ENCODE results near the gene GALNT2.

The GALNT2 gene

GRCh38 chr1:230066466-230067404 is at the start of gene GALNT2:
Gene GALNT2 (plus strand): TSS chr1:230067238. CDS start chr1:230067281, 43 bp downstream.
- peak within 1 kb of the TSS; percentile 80 for H3K27ac ChIP-seq (ENCODE audit: low read length)
- no peaks in the 10 kb centered on the region for H3K9me3 ChIP-seq (ENCODE audit: control insufficient read depth in 2 of 2, low read length in 2 of 2)
- H3K36me3 ChIP-seq (ENCODE audit: control insufficient read depth in 2 of 2, insufficient read depth in 2 of 2, low read length in 2 of 2), result no peaks in the 10 kb centered on the region
- H3K4me3 ChIP-seq (ENCODE audit: low read length in 2 of 2), result peak within 1 kb of the TSS; percentile 88 to 94
- H3K9ac ChIP-seq (ENCODE audit: low read length in 2 of 2), result peak within 1 kb of the TSS; percentile 82 to 89
- peaks cover 42% of the 10 kb centered on the region for H3K4me1 ChIP-seq (ENCODE audit: control insufficient read depth, insufficient read depth, low read length)
- no peaks in the 10 kb centered on the region for H3K27me3 ChIP-seq (ENCODE audit: control insufficient read depth in 1 of 2, insufficient read depth in 2 of 2, low read length in 2 of 2)

DNA sequence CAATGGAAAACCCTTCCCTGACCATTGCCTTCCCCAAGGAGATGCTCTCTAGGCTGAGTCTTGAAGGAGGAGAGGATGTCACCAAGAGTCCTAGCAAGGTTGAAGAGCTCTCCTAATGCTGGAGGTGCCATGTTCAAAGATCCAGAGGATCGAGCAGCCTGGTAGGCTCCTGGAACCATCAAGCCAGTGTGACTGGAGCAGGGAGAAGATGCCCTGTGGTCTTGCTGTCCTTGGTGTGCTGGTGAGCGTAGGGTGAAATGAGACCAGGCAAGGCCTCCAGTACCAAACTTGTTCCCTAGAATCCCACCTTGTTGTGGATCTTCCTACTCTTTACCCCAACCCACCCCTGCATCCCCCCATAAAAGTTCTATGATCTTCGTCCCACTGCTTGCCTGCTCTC is 46.6 kb upstream of the GALNT2 start:
- Histone ChIP-seq H3K27ac (ENCODE audit: low read length) (no peak overlapping the region), H3K4me1 (ENCODE audit: control insufficient read depth, insufficient read depth, low read length) (no peaks in the 10 kb centered on the region), H3K9ac (ENCODE audit: low read length in 2 of 2) (no peak overlapping the region), H3K4me3 (ENCODE audit: low read length in 2 of 2) (no peak overlapping the region), H3K9me3 (ENCODE audit: control insufficient read depth in 2 of 2, low read length in 2 of 2) (no peaks in the 10 kb centered on the region), H3K36me3 (ENCODE audit: control insufficient read depth in 2 of 2, insufficient read depth in 2 of 2, low read length in 2 of 2) (no peaks in the 10 kb centered on the region), H3K27me3 (ENCODE audit: control insufficient read depth in 1 of 2, insufficient read depth in 2 of 2, low read length in 2 of 2) (no peaks in the 10 kb centered on the region)

DNA sequence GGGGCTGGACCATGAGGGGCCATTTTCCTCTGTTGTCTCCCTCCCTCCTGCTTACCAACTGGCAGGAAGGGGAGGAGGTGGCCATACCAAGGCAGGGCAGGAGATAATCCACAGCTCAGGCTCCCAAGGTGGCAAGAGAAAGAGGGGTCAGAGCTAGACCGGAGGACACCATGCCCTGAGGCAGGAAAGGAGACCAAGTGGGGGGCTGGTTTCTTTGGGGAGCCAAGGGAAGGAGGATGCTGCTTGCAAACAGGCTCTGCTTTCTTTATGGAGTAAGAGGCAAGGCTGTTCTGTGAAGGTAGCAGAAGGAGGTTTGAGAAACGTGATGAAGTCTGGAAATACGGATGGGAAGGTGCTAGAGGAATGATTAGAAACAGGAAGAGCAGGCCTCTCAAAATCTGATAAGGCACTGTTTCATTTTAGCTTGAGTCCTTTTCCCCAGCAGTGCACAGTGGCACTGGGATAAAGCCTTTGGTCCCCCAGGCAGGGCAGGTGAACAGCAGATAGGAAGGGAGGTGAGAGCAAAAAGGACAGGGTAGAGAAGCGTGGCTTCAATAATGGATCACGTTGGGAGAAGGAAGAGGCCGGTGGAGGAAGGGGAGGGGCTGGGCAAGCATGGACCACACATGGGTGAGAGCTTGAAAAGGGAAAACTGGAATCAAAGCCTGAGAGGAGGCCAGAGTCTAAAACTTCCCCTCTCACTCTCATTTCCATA is 44.2 kb upstream of the GALNT2 start:
- Histone ChIP-seq H3K27ac (ENCODE audit: low read length) (no peak overlapping the region), H3K9me3 (ENCODE audit: control insufficient read depth in 2 of 2, low read length in 2 of 2) (peaks cover 6% of the 10 kb centered on the region in 2 donors), H3K27me3 (ENCODE audit: control insufficient read depth in 1 of 2, insufficient read depth in 2 of 2, low read length in 2 of 2) (no peaks in the 10 kb centered on the region), H3K36me3 (ENCODE audit: control insufficient read depth in 2 of 2, insufficient read depth in 2 of 2, low read length in 2 of 2) (no peaks in the 10 kb centered on the region), H3K4me1 (ENCODE audit: control insufficient read depth, insufficient read depth, low read length) (no peaks in the 10 kb centered on the region), H3K9ac (ENCODE audit: low read length in 2 of 2) (no peak overlapping the region), H3K4me3 (ENCODE audit: low read length in 2 of 2) (no peak overlapping the region)

GRCh38 chr1:230025686-230026085 is 41.4 kb upstream of the GALNT2 start:
- Histone ChIP-seq H3K9me3 (ENCODE audit: control insufficient read depth in 2 of 2, low read length in 2 of 2) (peaks cover 6% of the 10 kb centered on the region in 2 donors), H3K4me3 (ENCODE audit: low read length in 2 of 2) (no peak overlapping the region), H3K27ac (ENCODE audit: low read length) (no peak overlapping the region), H3K9ac (ENCODE audit: low read length in 2 of 2) (no peak overlapping the region), H3K36me3 (ENCODE audit: control insufficient read depth in 2 of 2, insufficient read depth in 2 of 2, low read length in 2 of 2) (no peaks in the 10 kb centered on the region), H3K27me3 (ENCODE audit: control insufficient read depth in 1 of 2, insufficient read depth in 2 of 2, low read length in 2 of 2) (no peaks in the 10 kb centered on the region), H3K4me1 (ENCODE audit: control insufficient read depth, insufficient read depth, low read length) (no peaks in the 10 kb centered on the region)

GRCh38 chr1:230026139-230026538 is 40.9 kb upstream of the GALNT2 start:
- H3K9ac ChIP-seq (ENCODE audit: low read length in 2 of 2), result no peak overlapping the region
- peaks cover 6% of the 10 kb centered on the region in 2 donors for H3K9me3 ChIP-seq (ENCODE audit: control insufficient read depth in 2 of 2, low read length in 2 of 2)
- H3K27ac ChIP-seq (ENCODE audit: low read length), result no peak overlapping the region
- no peaks in the 10 kb centered on the region for H3K27me3 ChIP-seq (ENCODE audit: control insufficient read depth in 1 of 2, insufficient read depth in 2 of 2, low read length in 2 of 2)
- H3K36me3 ChIP-seq (ENCODE audit: control insufficient read depth in 2 of 2, insufficient read depth in 2 of 2, low read length in 2 of 2), result no peaks in the 10 kb centered on the region
- no peaks in the 10 kb centered on the region for H3K4me1 ChIP-seq (ENCODE audit: control insufficient read depth, insufficient read depth, low read length)
- no peak overlapping the region for H3K4me3 ChIP-seq (ENCODE audit: low read length in 2 of 2)

DNA sequence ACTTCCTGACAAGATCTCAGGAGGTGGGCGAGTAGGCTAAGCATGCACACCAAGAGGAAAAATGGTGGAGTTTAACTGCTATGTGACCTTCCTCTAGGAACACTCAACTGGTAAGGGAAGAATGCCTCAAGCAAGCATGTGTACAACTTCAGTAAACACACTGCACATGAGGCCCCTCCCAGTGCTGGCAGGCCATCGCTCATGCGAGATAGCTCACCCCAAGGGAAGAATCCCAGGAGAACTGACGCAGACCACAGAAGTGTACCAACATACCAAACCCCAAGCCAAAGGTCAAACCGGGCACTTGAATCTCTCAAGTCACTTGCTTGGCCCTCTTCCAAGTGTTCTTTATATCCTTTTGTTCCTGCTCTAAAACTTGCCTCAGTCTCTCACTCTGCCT is 40.5 kb upstream of the GALNT2 start:
- no peaks in the 10 kb centered on the region for H3K36me3 ChIP-seq (ENCODE audit: control insufficient read depth in 2 of 2, insufficient read depth in 2 of 2, low read length in 2 of 2)
- no peak overlapping the region for H3K9ac ChIP-seq (ENCODE audit: low read length in 2 of 2)
- no peaks in the 10 kb centered on the region for H3K27me3 ChIP-seq (ENCODE audit: control insufficient read depth in 1 of 2, insufficient read depth in 2 of 2, low read length in 2 of 2)
- no peaks in the 10 kb centered on the region for H3K4me1 ChIP-seq (ENCODE audit: control insufficient read depth, insufficient read depth, low read length)
- H3K4me3 ChIP-seq (ENCODE audit: low read length in 2 of 2), result no peak overlapping the region
- no peak overlapping the region for H3K27ac ChIP-seq (ENCODE audit: low read length)
- H3K9me3 ChIP-seq (ENCODE audit: control insufficient read depth in 2 of 2, low read length in 2 of 2), result peaks cover 6% of the 10 kb centered on the region in 2 donors

GRCh38 chr1:230028602-230029223 is 38.3 kb upstream of the GALNT2 start:
- Histone ChIP-seq H3K4me3 (ENCODE audit: low read length in 2 of 2) (no peak overlapping the region), H3K27ac (ENCODE audit: low read length) (no peak overlapping the region), H3K27me3 (ENCODE audit: control insufficient read depth in 1 of 2, insufficient read depth in 2 of 2, low read length in 2 of 2) (no peaks in the 10 kb centered on the region), H3K4me1 (ENCODE audit: control insufficient read depth, insufficient read depth, low read length) (no peaks in the 10 kb centered on the region), H3K36me3 (ENCODE audit: control insufficient read depth in 2 of 2, insufficient read depth in 2 of 2, low read length in 2 of 2) (no peaks in the 10 kb centered on the region), H3K9ac (ENCODE audit: low read length in 2 of 2) (no peak overlapping the region), H3K9me3 (ENCODE audit: control insufficient read depth in 2 of 2, low read length in 2 of 2) (peaks cover 6% of the 10 kb centered on the region in 2 donors)

DNA sequence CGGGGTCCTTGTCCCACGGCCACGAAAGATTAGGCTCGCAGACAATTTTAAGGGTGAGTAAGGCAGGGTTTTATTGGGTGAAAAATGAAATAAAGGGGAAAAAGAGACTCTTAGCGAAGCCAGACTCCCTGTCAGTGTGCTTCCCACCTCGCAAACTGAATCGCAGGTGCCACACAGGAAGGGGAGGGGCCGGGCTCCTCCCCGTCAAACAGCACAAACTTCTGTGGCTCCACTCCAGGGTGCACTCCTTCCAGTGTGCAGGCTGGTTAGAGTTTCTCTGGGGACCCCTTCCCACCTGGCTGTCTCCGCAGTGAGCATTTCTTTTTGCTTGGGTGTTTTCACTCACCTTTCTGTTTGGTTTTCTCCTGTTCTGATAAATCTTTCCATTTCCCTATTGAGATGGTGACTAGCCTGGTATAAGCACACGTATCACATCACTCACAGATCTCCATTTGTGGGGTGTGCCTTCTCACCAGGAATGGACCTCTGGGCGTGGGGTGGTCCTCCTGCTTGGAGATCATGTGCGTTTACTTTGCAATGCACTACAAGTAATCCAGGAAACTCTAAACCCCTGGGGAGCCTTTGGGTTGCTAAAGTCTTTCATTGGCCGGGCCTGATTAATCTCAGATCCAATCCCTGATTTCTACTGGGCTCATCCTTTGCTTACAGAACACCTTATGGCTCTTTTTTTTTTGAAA is 37.6 kb upstream of the GALNT2 start:
- Histone ChIP-seq H3K36me3 (ENCODE audit: control insufficient read depth in 2 of 2, insufficient read depth in 2 of 2, low read length in 2 of 2) (no peaks in the 10 kb centered on the region), H3K27ac (ENCODE audit: low read length) (no peak overlapping the region), H3K4me3 (ENCODE audit: low read length in 2 of 2) (no peak overlapping the region)

DNA sequence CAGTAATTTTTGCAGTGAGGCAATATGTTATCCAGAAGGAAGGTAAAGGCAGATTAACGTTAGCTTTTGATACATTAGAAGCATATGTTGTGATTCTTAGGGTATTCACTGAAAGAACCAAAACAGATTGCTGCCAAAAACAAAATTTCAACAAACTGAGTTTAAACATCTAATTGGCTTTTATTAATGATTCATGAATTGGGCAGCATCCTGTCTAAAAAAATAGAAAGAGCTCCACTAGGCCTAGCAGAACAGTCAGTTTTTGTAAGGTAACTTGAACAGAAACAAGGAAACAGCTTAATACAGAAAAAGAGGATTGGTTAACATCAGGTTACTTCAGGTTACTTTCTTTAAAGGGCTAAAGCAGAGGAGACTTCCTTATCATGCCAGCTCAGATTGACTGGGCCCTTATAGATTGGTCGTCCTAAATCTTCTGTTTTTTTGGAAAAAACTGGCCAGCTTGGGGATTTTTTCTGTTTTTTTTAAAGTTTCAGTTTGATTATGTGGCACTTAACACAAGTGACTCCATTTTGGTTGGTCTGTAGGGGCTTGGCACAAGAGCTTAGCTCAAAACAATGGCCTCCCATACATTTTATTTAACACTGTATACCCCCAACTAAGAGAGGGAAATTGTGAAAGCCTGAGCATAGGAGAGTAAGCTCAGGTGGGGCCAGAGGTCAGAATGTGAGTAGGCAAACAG is 36.8 kb upstream of the GALNT2 start:
- no peaks in the 10 kb centered on the region for H3K36me3 ChIP-seq (ENCODE audit: control insufficient read depth in 2 of 2, insufficient read depth in 2 of 2, low read length in 2 of 2)
- peaks cover 6% of the 10 kb centered on the region in 2 donors for H3K9me3 ChIP-seq (ENCODE audit: control insufficient read depth in 2 of 2, low read length in 2 of 2)
- no peaks in the 10 kb centered on the region for H3K4me1 ChIP-seq (ENCODE audit: control insufficient read depth, insufficient read depth, low read length)
- no peak overlapping the region for H3K9ac ChIP-seq (ENCODE audit: low read length in 2 of 2)
- no peak overlapping the region for H3K27ac ChIP-seq (ENCODE audit: low read length)
- no peak overlapping the region for H3K4me3 ChIP-seq (ENCODE audit: low read length in 2 of 2)
- no peaks in the 10 kb centered on the region for H3K27me3 ChIP-seq (ENCODE audit: control insufficient read depth in 1 of 2, insufficient read depth in 2 of 2, low read length in 2 of 2)

More for the DNA sequence above, 37.6 kb upstream of the GALNT2 start:
- Histone ChIP-seq H3K4me1 (ENCODE audit: control insufficient read depth, insufficient read depth, low read length) (no peaks in the 10 kb centered on the region), H3K27me3 (ENCODE audit: control insufficient read depth in 1 of 2, insufficient read depth in 2 of 2, low read length in 2 of 2) (no peaks in the 10 kb centered on the region), H3K9ac (ENCODE audit: low read length in 2 of 2) (no peak overlapping the region), H3K9me3 (ENCODE audit: control insufficient read depth in 2 of 2, low read length in 2 of 2) (peaks cover 6% of the 10 kb centered on the region in 2 donors)

GRCh38 chr1:230031131-230031530 is 35.9 kb upstream of the GALNT2 start:
- Histone ChIP-seq H3K9me3 (ENCODE audit: control insufficient read depth in 2 of 2, low read length in 2 of 2) (peaks cover 3 to 6% of the 10 kb centered on the region in 2 donors), H3K4me3 (ENCODE audit: low read length in 2 of 2) (no peak overlapping the region), H3K27ac (ENCODE audit: low read length) (no peak overlapping the region), H3K36me3 (ENCODE audit: control insufficient read depth in 2 of 2, insufficient read depth in 2 of 2, low read length in 2 of 2) (no peaks in the 10 kb centered on the region), H3K4me1 (ENCODE audit: control insufficient read depth, insufficient read depth, low read length) (no peaks in the 10 kb centered on the region), H3K27me3 (ENCODE audit: control insufficient read depth in 1 of 2, insufficient read depth in 2 of 2, low read length in 2 of 2) (no peaks in the 10 kb centered on the region), H3K9ac (ENCODE audit: low read length in 2 of 2) (no peak overlapping the region)

Data from stomach smooth muscle (tissue), 2 donors.